ENCODE data around the gene PIK3CG.
"Not testable (repeated sequence)": the region's sequence is repeated elsewhere in the genome, so short reads cannot be mapped to it uniquely, and the experiment has no call there.

The PIK3CG gene

DNA sequence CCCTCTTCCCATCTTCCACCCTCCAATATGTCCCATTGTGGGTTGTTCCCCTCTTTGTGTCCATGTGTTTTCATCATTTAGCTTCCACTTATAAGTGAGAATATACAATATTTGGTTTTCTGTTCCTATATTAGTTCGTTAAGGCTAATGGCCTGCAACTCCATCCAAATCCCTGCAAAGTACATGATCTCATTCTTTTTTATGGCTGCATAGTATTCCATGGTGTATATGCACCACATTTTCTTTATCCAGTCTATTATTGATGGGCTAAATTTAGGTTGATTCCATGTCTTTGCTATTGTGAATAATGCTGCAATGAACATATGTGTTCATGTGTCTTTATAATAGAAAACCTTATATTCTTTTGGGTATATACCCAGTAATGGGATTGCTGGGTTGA lies 90.8 kb downstream of the PIK3CG start:
- not testable (repeated sequence) for H3K9me3 Mint-ChIP-seq; DNase-seq; H3K27me3 Mint-ChIP-seq; ATAC-seq (replicated peaks); H3K27ac Mint-ChIP-seq; H3K4me1 Mint-ChIP-seq; H3K4me3 Mint-ChIP-seq; H3K36me3 Mint-ChIP-seq
